Measurements from ENCODE around the gene NR3C1. TPM values are rescaled to one million over a fixed set of nuclear protein-coding genes. Genes with fewer than 3 reads are reported as not detected.

NR3C1 gene
- total RNA-seq, 2 donors from 2014 or later: 9.5 to 20.5 TPM

DNA sequence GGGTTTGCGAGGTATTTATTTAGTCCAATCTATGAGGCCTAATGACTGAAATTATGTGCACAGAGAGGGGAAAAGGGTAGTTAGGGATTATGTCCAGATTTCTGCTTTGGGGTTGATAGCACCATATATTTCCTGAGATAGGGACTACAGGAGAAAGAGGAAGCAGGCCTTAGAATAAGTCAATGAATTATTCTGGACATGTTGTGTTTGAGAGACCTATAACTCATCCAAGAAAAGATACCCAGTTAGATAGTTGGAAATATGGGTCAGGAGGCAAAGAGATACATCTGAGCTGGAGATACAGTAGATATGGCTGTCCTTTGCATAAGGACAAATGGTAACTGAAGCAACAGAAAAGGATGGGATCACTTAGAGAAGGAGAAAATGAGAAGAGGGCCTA is 53.1 kb downstream of the NR3C1 start:
- H3K4me3 ChIP-seq (ENCODE audit: low read length): no peak overlapping the region
- no peak overlapping the region for H3K27ac ChIP-seq (ENCODE audit: low read depth, low read length)
- H3K9me3 ChIP-seq (ENCODE audit: control insufficient read depth, low read length): no peaks in the 10 kb centered on the region
- Mint-ChIP-seq H3K27ac (no peak overlapping the region), H3K4me3 (no peak overlapping the region), H3K4me1 (peaks cover 21% of the 10 kb centered on the region), H3K27me3 (ENCODE audit: insufficient read depth) (no peaks in the 10 kb centered on the region), H3K36me3 (ENCODE audit: low read depth) (no peaks in the 10 kb centered on the region), H3K9me3 (no peaks in the 10 kb centered on the region)
- 98 to 100% methylated on average over 1 of the region's 1 CpG for WGBS, 2 experiments (ENCODE audit: insufficient coverage in 1 of 2, insufficient read length in 1 of 2)
- peaks cover 11% of the 10 kb centered on the region for H3K4me1 ChIP-seq (ENCODE audit: control insufficient read depth, insufficient read depth, low read length)
- no peaks in the 10 kb centered on the region for H3K27me3 ChIP-seq (ENCODE audit: control insufficient read depth, insufficient read depth, low read length, poor library complexity, severe bottlenecking)
- no peak overlapping the region for H3K9ac ChIP-seq (ENCODE audit: extremely low read depth, low read length, poor library complexity, severe bottlenecking)
- TF ChIP-seq, protein P1, sequence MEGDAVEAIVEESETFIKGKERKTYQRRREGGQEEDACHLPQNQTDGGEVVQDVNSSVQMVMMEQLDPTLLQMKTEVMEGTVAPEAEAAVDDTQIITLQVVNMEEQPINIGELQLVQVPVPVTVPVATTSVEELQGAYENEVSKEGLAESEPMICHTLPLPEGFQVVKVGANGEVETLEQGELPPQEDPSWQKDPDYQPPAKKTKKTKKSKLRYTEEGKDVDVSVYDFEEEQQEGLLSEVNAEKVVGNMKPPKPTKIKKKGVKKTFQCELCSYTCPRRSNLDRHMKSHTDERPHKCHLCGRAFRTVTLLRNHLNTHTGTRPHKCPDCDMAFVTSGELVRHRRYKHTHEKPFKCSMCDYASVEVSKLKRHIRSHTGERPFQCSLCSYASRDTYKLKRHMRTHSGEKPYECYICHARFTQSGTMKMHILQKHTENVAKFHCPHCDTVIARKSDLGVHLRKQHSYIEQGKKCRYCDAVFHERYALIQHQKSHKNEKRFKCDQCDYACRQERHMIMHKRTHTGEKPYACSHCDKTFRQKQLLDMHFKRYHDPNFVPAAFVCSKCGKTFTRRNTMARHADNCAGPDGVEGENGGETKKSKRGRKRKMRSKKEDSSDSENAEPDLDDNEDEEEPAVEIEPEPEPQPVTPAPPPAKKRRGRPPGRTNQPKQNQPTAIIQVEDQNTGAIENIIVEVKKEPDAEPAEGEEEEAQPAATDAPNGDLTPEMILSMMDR (conservative IDR thresholded peaks at IDR 0.05): no peak
- DNase-seq: no peak
- H3K36me3 ChIP-seq (ENCODE audit: control insufficient read depth, insufficient read depth, low read length): no peaks in the 10 kb centered on the region

DNA sequence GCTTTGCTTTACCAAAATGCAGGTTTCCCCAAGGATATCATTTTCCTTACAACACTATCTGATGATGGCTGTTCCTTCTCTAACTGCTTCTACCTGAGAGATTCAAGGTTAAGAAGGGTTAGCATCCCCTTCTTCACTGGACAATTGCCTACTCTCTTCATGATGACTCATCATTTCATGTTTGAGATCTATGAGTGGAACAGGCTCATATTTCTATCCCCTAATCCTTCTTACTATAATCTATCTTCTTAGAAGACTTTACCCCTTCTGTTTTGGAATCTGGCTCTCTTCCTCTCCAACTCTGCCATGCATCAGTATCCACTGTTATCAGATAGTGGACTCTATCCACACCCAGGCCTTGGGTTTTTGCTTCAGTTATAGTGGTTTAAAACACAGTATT is 54.3 kb downstream of the NR3C1 start:
- Histone ChIP-seq H3K4me3 (ENCODE audit: low read length) (no peak overlapping the region), H3K27me3 (ENCODE audit: control insufficient read depth, insufficient read depth, low read length, poor library complexity, severe bottlenecking) (no peaks in the 10 kb centered on the region), H3K36me3 (ENCODE audit: control insufficient read depth, insufficient read depth, low read length) (no peaks in the 10 kb centered on the region), H3K9ac (ENCODE audit: extremely low read depth, low read length, poor library complexity, severe bottlenecking) (no peak overlapping the region), H3K4me1 (ENCODE audit: control insufficient read depth, insufficient read depth, low read length) (peaks cover 11% of the 10 kb centered on the region), H3K27ac (ENCODE audit: low read depth, low read length) (no peak overlapping the region), H3K9me3 (ENCODE audit: control insufficient read depth, low read length) (no peaks in the 10 kb centered on the region)
- DNase-seq: no peak
- no peak overlapping the region for H3K4me3 Mint-ChIP-seq
- peaks cover 20% of the 10 kb centered on the region for H3K4me1 Mint-ChIP-seq
- no peaks in the 10 kb centered on the region for H3K27me3 Mint-ChIP-seq (ENCODE audit: insufficient read depth)
- H3K27ac Mint-ChIP-seq: no peak overlapping the region
- TF ChIP-seq, protein P1 (conservative IDR thresholded peaks at IDR 0.05): no peak
- no peaks in the 10 kb centered on the region for H3K9me3 Mint-ChIP-seq
- peaks cover 3% of the 10 kb centered on the region for H3K36me3 Mint-ChIP-seq (ENCODE audit: low read depth)

DNA sequence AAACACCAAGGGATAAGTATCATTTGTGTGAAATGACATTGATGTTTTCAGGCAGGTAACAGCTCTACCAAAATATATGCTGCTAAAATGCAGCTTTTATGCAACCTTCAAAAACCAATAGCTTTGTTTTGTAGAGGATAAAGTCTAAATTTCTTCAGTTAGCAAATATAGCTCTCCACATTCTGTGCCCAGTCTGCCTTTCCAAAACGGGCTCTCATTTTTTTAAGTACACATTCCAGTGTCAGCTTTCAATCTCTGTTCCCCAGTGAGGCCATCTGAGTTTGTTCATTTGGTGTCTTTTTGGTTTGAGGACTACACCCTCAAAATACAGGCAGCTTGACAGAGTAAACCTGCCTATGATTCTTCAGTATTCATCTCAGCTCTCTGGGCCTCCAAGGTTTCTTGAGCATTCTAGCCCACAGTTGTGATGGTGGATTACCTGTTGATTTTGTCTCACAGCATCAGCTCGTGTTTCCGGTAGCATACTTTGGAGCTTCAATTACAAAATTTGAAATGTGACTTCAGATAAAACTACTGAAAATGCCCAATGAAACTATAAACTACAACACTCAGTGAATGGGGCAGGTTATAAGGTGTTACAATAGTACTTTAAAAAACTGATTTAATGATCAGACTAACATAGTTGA is 55.7 kb downstream of the NR3C1 start:
- H3K36me3 ChIP-seq (ENCODE audit: control insufficient read depth, insufficient read depth, low read length): no peaks in the 10 kb centered on the region
- Mint-ChIP-seq H3K27me3 (ENCODE audit: insufficient read depth) (no peaks in the 10 kb centered on the region), H3K9me3 (no peaks in the 10 kb centered on the region), H3K4me1 (peaks cover 24% of the 10 kb centered on the region), H3K27ac (no peak overlapping the region), H3K36me3 (ENCODE audit: low read depth) (peaks cover 3% of the 10 kb centered on the region), H3K4me3 (no peak overlapping the region)
- no peak overlapping the region for H3K27ac ChIP-seq (ENCODE audit: low read depth, low read length)
- TF ChIP-seq, protein P1 (conservative IDR thresholded peaks at IDR 0.05): no peak
- peaks cover 15% of the 10 kb centered on the region for H3K4me1 ChIP-seq (ENCODE audit: control insufficient read depth, insufficient read depth, low read length)
- WGBS, 2 experiments (ENCODE audit: insufficient coverage in 1 of 2, insufficient read length in 1 of 2): 76 to 96% methylated on average over 3 of the region's 3 CpGs
- no peak overlapping the region for H3K9ac ChIP-seq (ENCODE audit: extremely low read depth, low read length, poor library complexity, severe bottlenecking)
- no peaks in the 10 kb centered on the region for H3K9me3 ChIP-seq (ENCODE audit: control insufficient read depth, low read length)
- no peak overlapping the region for H3K4me3 ChIP-seq (ENCODE audit: low read length)
- DNase-seq: no peak
- H3K27me3 ChIP-seq (ENCODE audit: control insufficient read depth, insufficient read depth, low read length, poor library complexity, severe bottlenecking): no peaks in the 10 kb centered on the region

Measured in endodermal cell (in vitro differentiated cells).